ENCODE results near the gene PAM16. TPM values are rescaled to one million over a fixed set of nuclear protein-coding genes. Genes with fewer than 3 reads are reported as not detected.

Gene PAM16
- polyA plus RNA-seq, 1 donor from 2014 or later, result 145 TPM

DNA sequence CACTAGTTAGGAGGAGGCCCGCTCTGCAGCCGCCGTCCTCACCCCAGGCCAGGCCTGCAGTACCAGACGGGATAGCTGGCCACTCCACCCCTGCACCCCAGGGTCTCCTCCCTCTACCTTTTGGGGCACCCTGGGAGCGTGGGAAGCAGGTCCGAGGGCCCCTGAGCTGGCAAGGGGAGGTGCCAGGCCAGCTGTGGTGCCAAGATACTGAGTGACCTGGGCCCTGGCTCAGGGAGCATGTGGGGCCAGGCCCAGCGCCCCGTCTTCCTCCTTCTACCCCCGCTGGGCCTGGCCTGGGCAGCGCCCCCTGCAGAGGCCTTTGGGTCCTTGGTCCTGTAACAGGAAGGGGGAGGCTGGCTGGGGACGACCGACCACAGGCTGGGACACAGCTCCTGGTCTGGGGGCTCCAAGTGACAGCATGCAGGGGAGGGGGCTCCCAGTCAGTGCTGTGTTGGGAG is 13.0 kb downstream of the PAM16 start:
- H3K4me3 ChIP-seq (ENCODE audit: low read length), result no peak overlapping the region
- no peak overlapping the region for H3K9ac ChIP-seq (ENCODE audit: low read length)
- H4K20me1 ChIP-seq (ENCODE audit: insufficient read depth), result no peaks in the 10 kb centered on the region
- no peaks in the 10 kb centered on the region for H3F3A ChIP-seq (ENCODE audit: insufficient read depth, low read length, poor library complexity, severe bottlenecking)
- TF ChIP-seq EZH2 (IDR thresholded peaks at IDR 0.05; ENCODE audit: borderline replicate concordance, insufficient read depth, low read length, poor library complexity, severe bottlenecking) (no peak), CTCF (IDR thresholded peaks at IDR 0.05; ENCODE audit: poor library complexity, severe bottlenecking) (no peak), POLR2AphosphoS5 (IDR thresholded peaks at IDR 0.05) (peak; percentile 5)
- no peaks in the 10 kb centered on the region for H3K9me2 ChIP-seq (ENCODE audit: insufficient read depth, low read length)
- no peaks in the 10 kb centered on the region for H3K27me3 ChIP-seq (ENCODE audit: insufficient read depth, low read depth, low read length)
- H3K9me3 ChIP-seq (ENCODE audit: low read length), result no peaks in the 10 kb centered on the region
- H2AFZ ChIP-seq (ENCODE audit: low read depth, low read length), result no peak overlapping the region
- no peaks in the 10 kb centered on the region for H3K79me2 ChIP-seq (replicated peaks; ENCODE audit: insufficient read depth, low read length)
- no peak overlapping the region for H3K27ac ChIP-seq (ENCODE audit: low read length)
- H3K36me3 ChIP-seq (ENCODE audit: insufficient read depth, low read length), result no peaks in the 10 kb centered on the region
- no peak overlapping the region for H3K4me2 ChIP-seq (ENCODE audit: low read length)

GRCh38 chr16:4337540-4338088 is 13.5 kb downstream of the PAM16 start:
- H4K20me1 ChIP-seq (ENCODE audit: insufficient read depth), result no peaks in the 10 kb centered on the region
- no peaks in the 10 kb centered on the region for H3F3A ChIP-seq (ENCODE audit: insufficient read depth, low read length, poor library complexity, severe bottlenecking)
- H3K79me2 ChIP-seq (replicated peaks; ENCODE audit: insufficient read depth, low read length), result no peaks in the 10 kb centered on the region
- no peak overlapping the region for H3K4me3 ChIP-seq (ENCODE audit: low read length)
- H3K4me2 ChIP-seq (ENCODE audit: low read length), result no peak overlapping the region
- TF ChIP-seq EZH2 (IDR thresholded peaks at IDR 0.05; ENCODE audit: borderline replicate concordance, insufficient read depth, low read length, poor library complexity, severe bottlenecking), result no peak
- TF ChIP-seq SMC3 (conservative IDR thresholded peaks at IDR 0.05; ENCODE audit: poor library complexity), result no peak
- no peak for TF ChIP-seq CTCF (IDR thresholded peaks at IDR 0.05; ENCODE audit: poor library complexity, severe bottlenecking)
- TF ChIP-seq MXI1 (conservative IDR thresholded peaks at IDR 0.05; ENCODE audit: poor library complexity, severe bottlenecking), result no peak
- no peak for TF ChIP-seq EP300 (conservative IDR thresholded peaks at IDR 0.05; ENCODE audit: poor library complexity, severe bottlenecking)
- TF ChIP-seq RAD21 (conservative IDR thresholded peaks at IDR 0.05), result no peak
- TF ChIP-seq POLR2AphosphoS5 (IDR thresholded peaks at IDR 0.05), result no peak
- TF ChIP-seq, protein P1, sequence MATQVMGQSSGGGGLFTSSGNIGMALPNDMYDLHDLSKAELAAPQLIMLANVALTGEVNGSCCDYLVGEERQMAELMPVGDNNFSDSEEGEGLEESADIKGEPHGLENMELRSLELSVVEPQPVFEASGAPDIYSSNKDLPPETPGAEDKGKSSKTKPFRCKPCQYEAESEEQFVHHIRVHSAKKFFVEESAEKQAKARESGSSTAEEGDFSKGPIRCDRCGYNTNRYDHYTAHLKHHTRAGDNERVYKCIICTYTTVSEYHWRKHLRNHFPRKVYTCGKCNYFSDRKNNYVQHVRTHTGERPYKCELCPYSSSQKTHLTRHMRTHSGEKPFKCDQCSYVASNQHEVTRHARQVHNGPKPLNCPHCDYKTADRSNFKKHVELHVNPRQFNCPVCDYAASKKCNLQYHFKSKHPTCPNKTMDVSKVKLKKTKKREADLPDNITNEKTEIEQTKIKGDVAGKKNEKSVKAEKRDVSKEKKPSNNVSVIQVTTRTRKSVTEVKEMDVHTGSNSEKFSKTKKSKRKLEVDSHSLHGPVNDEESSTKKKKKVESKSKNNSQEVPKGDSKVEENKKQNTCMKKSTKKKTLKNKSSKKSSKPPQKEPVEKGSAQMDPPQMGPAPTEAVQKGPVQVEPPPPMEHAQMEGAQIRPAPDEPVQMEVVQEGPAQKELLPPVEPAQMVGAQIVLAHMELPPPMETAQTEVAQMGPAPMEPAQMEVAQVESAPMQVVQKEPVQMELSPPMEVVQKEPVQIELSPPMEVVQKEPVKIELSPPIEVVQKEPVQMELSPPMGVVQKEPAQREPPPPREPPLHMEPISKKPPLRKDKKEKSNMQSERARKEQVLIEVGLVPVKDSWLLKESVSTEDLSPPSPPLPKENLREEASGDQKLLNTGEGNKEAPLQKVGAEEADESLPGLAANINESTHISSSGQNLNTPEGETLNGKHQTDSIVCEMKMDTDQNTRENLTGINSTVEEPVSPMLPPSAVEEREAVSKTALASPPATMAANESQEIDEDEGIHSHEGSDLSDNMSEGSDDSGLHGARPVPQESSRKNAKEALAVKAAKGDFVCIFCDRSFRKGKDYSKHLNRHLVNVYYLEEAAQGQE (IDR thresholded peaks at IDR 0.05; ENCODE audit: borderline replicate concordance), result no peak
- TF ChIP-seq TAF1 (IDR thresholded peaks at IDR 0.05; ENCODE audit: low read depth), result no peak
- no peaks in the 10 kb centered on the region for H3K27me3 ChIP-seq (ENCODE audit: insufficient read depth, low read depth, low read length)
- H2AFZ ChIP-seq (ENCODE audit: low read depth, low read length), result no peak overlapping the region
- no peak overlapping the region for H3K9ac ChIP-seq (ENCODE audit: low read length)
- no peak overlapping the region for H3K27ac ChIP-seq (ENCODE audit: low read length)
- H3K9me2 ChIP-seq (ENCODE audit: insufficient read depth, low read length), result no peaks in the 10 kb centered on the region
- no peaks in the 10 kb centered on the region for H3K9me3 ChIP-seq (ENCODE audit: low read length)
- no peaks in the 10 kb centered on the region for H3K36me3 ChIP-seq (ENCODE audit: insufficient read depth, low read length)
